ENCODE results near the gene KLK14.
A peak's percentile ranks its signal among the peaks of the same experiment; 100 is the strongest.

KLK14 gene

GRCh38 chr19:51111606-51112005, 28.9 kb upstream of the KLK14 start:
- no peak overlapping the region for H3K4me3 ChIP-seq (ENCODE audit: control insufficient read depth, low read depth, low read length)
- TF ChIP-seq, protein P1, sequence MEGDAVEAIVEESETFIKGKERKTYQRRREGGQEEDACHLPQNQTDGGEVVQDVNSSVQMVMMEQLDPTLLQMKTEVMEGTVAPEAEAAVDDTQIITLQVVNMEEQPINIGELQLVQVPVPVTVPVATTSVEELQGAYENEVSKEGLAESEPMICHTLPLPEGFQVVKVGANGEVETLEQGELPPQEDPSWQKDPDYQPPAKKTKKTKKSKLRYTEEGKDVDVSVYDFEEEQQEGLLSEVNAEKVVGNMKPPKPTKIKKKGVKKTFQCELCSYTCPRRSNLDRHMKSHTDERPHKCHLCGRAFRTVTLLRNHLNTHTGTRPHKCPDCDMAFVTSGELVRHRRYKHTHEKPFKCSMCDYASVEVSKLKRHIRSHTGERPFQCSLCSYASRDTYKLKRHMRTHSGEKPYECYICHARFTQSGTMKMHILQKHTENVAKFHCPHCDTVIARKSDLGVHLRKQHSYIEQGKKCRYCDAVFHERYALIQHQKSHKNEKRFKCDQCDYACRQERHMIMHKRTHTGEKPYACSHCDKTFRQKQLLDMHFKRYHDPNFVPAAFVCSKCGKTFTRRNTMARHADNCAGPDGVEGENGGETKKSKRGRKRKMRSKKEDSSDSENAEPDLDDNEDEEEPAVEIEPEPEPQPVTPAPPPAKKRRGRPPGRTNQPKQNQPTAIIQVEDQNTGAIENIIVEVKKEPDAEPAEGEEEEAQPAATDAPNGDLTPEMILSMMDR (IDR thresholded peaks at IDR 0.05; ENCODE audit: control insufficient read depth, insufficient read depth, low read depth, low read length, missing control alignments), result peak; percentile 17
- no peak for DNase-seq (ENCODE audit: low read depth)

DNA sequence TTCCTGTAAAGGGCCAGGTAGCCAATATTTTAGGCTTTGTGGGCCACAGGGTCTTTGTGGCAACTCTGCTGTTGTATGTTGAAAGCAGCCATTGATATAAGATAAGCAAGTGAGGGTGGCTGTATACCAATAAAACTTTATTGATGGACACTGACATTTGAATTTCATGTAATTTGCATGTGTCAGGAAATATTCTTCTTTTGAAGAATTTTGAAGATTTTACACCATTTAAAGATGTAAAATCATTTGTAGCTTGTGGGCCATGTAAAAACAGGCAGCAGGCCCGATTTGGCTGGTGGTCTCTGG, 27.9 kb upstream of the KLK14 start:
- H3K4me3 ChIP-seq (ENCODE audit: control insufficient read depth, low read depth, low read length), result no peak overlapping the region
- no peak for DNase-seq (ENCODE audit: low read depth)
- TF ChIP-seq, protein P1 (IDR thresholded peaks at IDR 0.05; ENCODE audit: control insufficient read depth, insufficient read depth, low read depth, low read length, missing control alignments), result no peak

DNA sequence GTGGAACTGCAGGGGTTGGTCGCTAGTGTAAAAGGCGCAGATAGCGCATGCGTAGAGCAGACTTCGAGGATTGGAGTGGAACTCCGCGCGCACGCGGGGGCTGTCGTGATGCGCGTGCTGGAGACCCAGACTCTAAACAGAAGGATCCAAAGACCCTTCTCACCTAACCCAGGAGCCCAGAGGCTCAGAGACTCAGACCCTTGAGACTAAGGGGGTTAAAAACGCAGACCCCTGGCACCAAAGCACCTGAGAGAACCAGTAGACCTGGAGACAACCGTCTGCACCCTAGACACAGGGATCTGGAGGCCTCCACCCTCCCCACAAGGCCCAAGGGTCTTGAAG, 26.1 kb upstream of the KLK14 start:
- H3K4me3 ChIP-seq (ENCODE audit: control insufficient read depth, low read depth, low read length), result peak overlapping the region; percentile 92
- TF ChIP-seq, protein P1 (IDR thresholded peaks at IDR 0.05; ENCODE audit: control insufficient read depth, insufficient read depth, low read depth, low read length, missing control alignments), result no peak

DNA sequence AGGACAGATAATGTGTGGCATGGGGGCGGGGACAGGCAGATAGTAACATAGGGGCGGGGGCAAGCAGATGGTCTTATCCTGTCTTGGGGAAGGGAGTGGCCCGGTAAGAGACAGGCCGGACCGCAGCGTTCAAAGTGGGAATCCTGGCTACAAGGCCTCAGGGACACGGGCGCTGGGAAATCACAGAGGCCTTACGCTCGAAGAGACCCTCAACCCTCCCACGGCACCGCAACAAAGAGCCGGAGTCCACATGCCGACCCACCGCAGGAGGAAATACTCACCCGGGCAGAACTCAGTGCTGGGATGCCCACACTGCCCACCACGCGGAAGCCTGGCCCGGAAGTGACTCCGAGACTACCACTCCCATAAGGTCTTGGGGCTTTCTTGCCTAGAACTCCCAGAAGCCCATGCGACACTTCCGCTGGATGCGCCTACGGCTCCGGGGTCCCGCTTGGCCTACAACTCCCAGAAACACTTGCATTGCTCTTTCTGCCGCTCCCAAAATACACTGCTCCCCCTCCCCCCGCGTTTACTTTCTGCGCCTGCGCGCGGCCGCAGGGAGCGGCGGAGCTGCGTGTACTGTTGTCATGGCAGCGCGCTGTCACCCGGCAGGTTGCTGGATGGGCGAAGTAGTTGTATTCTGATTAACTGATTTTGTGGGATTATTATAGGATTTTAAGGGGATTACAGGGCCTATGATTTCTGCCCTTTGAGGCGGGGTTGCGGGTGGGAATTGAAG, 25.5 kb upstream of the KLK14 start, which contains the start of gene CTU1:
Gene CTU1 (minus strand): TSS at position 344 of the 739 bp plus-strand sequence. CDS start 3,840 bp downstream, outside the sequence.
- DNase-seq (ENCODE audit: low read depth), result peak; percentile 98
- H3K4me3 ChIP-seq (ENCODE audit: control insufficient read depth, low read depth, low read length), result peak within 1 kb of the TSS; percentile 92
- TF ChIP-seq, protein P1 (IDR thresholded peaks at IDR 0.05; ENCODE audit: control insufficient read depth, insufficient read depth, low read depth, low read length, missing control alignments), result no peak

More for the DNA sequence above, 26.1 kb upstream of the KLK14 start:
- DNase-seq (ENCODE audit: low read depth), result no peak

DNA sequence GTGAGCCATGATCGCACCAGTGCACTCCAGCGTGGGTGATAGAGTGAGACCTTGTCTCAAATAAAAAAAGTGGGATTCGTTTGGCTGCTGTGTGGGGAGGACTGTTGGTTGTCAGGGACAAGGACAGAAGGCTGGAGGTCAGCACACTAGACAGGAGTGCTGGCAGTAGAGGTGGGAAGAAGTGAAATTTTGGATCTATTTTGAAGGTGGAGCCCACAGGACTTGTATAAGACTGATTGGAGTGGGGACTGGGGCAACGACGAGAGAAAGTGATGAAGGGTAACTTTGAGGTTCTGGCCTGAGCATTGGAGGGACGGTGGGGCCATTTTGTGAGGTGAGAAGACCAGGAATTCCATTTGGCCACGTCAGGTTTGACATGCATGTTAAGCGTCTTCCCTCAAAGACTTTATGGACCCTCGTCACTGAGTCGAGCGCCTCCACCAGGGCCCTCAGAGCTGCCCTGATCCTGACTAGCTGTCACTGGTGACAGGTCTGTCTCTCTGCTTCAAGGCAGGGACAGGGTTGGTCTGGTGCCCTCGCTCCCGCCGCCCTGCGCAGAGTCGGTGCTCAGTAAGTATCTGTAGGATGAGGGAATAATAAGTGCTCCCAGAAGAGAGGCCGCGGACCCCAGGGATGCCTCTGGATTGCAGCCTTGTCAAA, 24.8 kb upstream of the KLK14 start:
- TF ChIP-seq, protein P1 (IDR thresholded peaks at IDR 0.05; ENCODE audit: control insufficient read depth, insufficient read depth, low read depth, low read length, missing control alignments), result no peak
- no peak for DNase-seq (ENCODE audit: low read depth)
- H3K4me3 ChIP-seq (ENCODE audit: control insufficient read depth, low read depth, low read length), result peak overlapping the region; percentile 92

GRCh38 chr19:51103926-51104341, 21.2 kb upstream of the KLK14 start:
- DNase-seq (ENCODE audit: low read depth), result no peak
- TF ChIP-seq, protein P1 (IDR thresholded peaks at IDR 0.05; ENCODE audit: control insufficient read depth, insufficient read depth, low read depth, low read length, missing control alignments), result no peak
- H3K4me3 ChIP-seq (ENCODE audit: control insufficient read depth, low read depth, low read length), result no peak overlapping the region
